NCI-H1694 treated with DMSO at 0.1 percent for 48 hours (cell line): ENCODE measurements around the gene CACNA1E.

Experiments used
- DNase-seq: peaks from one replicate; lab custom pipeline; 2025; lab: John Stamatoyannopoulos, UW

CACNA1E gene

GRCh38 chr1:181768930-181769280 lies 285.6 kb downstream of the CACNA1E start:
- DNase-seq, result no peak

GRCh38 chr1:181769846-181770245 lies 286.5 kb downstream of the CACNA1E start:
- DNase-seq, result no peak

- no peak for DNase-seq
These were observed 289.4 kb downstream of the CACNA1E start for GRCh38 chr1:181772714-181773113.

- no peak for DNase-seq
These were observed 292.7 kb downstream of the CACNA1E start for GRCh38 chr1:181776044-181776443.

- no peak for DNase-seq
These were observed 294.0 kb downstream of the CACNA1E start for GRCh38 chr1:181777286-181777685.

GRCh38 chr1:181777812-181778211 lies 294.5 kb downstream of the CACNA1E start:
- DNase-seq, result no peak

GRCh38 chr1:181778640-181779260 lies 295.4 kb downstream of the CACNA1E start:
- DNase-seq, result no peak

DNA sequence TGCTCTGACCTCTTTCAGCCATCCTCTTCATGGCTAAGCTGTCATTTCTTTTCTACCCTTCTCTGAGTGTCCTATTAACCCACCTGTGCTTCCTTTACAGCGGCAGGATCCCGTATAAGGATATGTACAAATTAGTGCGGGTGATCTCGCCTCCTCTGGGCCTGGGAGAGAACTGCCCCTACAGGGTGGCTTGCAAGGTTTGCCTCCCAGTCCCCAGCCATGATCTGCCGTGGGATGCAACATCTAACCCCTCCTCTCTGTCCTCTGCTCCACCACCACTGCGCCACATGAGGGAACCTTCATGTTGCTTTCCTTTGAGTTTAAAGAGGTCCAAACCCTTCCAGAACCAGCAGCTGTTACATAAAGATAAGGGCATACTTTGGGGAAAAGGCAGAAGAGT lies 296.0 kb downstream of the CACNA1E start:
- no peak for DNase-seq

DNA sequence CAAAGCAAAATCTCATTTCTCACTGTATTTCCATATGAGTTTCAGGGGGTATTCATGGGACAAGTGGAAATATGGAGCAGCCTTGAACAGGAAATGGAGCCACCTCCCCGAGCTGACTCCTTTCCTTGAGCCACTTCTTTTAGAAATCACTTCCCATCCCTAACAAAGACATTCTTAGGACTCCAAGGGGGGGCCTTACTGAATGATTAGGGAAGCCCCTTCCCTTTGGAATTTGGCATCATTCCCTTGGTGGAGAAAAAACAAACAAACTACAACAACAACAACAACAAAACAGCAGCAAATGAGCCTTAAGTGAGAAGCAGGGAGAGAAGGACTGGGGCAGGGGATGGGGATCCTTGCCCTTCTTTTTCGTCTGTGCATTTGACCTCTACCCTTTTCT lies 299.9 kb downstream of the CACNA1E start:
- DNase-seq, result no peak

- no peak for DNase-seq
These were observed 300.8 kb downstream of the CACNA1E start for GRCh38 chr1:181784039-181784683.

DNA sequence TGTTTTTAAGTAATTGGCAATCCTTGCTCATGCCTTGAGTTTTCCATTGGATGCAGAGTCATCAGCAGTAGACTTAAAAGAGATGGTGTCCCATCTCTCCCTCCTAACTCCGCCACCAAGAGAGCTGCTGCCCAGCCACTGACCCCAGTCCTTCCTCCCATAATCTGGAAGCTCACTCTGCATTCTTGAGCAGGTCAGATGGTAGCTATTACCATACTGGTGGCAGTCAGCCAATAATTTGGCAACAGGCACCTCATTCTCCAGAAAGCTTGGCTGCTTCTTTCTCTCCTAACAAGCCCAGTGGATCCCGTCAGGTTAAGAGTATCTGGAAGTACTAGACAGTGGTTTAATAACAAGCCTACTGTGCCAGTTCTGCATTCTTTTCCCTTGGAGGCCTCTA lies 306.1 kb downstream of the CACNA1E start:
- no peak for DNase-seq

GRCh38 chr1:181791721-181792120 lies 308.4 kb downstream of the CACNA1E start:
- DNase-seq, result no peak

- DNase-seq, result no peak
These were observed 310.5 kb downstream of the CACNA1E start for GRCh38 chr1:181793831-181794230.

GRCh38 chr1:181794332-181794731 lies 311.0 kb downstream of the CACNA1E start:
- DNase-seq, result no peak

DNA sequence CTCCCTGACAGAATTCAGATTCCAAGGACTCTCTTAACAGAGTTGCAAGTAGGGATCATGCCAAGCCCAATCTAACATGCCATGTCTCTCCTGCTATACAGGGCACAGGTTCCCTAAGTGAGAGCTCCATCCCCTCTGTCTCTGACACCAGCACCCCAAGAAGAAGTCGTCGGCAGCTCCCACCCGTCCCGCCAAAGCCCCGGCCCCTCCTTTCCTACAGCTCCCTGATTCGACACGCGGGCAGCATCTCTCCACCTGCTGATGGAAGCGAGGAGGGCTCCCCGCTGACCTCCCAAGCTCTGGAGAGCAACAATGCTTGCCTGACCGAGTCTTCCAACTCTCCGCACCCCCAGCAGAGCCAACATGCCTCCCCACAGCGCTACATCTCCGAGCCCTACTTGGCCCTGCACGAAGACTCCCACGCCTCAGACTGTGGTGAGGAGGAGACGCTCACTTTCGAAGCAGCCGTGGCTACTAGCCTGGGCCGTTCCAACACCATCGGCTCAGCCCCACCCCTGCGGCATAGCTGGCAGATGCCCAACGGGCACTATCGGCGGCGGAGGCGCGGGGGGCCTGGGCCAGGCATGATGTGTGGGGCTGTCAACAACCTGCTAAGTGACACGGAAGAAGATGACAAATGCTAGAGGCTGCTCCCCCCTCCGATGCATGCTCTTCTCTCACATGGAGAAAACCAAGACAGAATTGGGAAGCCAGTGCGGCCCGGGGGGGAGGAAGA lies 315.0 kb downstream of the CACNA1E start:
- no peak for DNase-seq

- no peak for DNase-seq
These were observed 318.3 kb downstream of the CACNA1E start for GRCh38 chr1:181801617-181802016.

GRCh38 chr1:181802466-181802865 lies 319.1 kb downstream of the CACNA1E start:
- DNase-seq, result no peak

DNA sequence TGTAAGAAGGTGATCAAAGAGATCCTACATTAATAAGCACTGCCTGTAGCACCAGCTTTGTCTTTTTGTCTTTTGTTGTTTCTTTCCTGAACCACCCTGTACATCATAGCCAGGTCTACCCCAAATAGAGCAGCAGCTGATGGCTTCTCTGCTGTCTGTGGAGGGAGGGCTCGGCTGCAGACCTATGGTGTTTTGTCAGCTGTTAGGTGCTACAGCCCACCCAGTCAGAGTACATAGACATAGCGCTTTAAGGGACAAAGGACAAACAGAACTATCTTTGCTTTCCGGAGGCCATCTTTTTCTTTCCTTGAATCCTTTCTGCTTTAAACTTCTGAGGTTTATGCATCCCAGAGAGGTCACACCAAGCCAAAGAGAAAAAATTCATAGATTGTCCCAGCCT lies 320.1 kb downstream of the CACNA1E start:
- DNase-seq, result no peak

GRCh38 chr1:181804989-181805388 lies 321.7 kb downstream of the CACNA1E start:
- DNase-seq, result no peak

DNA sequence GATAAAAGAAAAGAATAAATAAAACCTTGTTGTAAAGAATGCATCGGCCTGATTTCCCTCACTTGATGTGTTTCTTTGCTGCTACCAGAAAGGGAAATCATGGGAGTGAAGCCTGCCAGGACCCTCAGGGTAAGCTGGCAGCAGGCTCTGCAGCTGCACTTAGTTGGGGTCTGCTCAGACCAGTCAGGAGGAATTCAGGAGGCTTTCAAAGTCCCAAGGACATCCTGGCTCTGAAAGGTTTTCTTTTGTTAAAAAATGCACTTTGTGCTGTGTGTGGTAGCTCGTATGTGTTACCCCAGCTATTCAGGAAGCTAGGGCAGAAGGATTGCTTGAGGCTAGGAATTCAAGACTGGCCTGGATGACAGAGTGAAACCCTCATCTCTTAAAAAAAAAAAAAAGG lies 323.4 kb downstream of the CACNA1E start:
- no peak for DNase-seq

DNA sequence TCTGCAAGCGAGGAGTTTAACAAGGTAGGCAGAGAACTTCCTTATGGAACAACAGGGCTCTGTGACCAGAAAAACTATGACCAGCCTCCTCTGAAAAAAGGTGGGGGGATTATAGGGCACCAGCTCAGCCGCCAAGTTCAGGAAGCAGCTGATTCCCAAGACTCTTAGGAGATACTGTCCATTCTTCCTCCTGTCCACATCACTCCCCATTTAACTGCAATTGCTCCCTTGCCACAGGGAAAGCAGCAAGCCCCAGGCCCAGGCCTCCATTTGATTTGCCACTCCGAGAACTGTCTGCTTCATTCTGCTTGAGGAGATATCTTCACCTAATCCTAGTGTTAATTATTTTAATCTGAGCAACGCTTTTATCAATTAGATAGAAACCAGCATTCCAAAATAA lies 323.9 kb downstream of the CACNA1E start:
- DNase-seq, result no peak

DNA sequence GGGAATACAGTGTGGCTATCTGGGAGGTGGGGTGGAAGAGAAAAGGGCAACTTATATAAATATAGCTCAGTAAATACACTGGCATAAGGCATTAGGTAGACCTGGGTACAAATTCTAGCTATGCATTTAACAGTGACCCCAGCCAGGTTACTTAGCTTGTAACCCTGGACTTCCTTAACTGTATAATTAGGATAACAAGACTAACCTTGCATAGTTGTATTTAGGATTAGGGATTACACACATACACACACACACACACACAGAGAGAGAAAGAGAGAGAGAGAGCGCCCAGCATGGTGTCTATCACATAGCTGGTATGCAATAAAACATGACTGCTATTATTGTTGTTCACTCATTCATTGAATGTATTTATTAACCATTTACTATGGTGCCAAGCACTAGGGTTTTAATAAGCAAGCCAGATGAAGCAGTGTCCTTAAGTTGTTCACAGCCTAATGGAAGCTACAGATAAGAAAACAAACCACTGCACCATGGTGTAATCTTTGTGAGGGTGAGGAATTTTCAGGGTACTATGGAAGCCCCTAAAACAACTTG lies 326.8 kb downstream of the CACNA1E start:
- no peak for DNase-seq

DNA sequence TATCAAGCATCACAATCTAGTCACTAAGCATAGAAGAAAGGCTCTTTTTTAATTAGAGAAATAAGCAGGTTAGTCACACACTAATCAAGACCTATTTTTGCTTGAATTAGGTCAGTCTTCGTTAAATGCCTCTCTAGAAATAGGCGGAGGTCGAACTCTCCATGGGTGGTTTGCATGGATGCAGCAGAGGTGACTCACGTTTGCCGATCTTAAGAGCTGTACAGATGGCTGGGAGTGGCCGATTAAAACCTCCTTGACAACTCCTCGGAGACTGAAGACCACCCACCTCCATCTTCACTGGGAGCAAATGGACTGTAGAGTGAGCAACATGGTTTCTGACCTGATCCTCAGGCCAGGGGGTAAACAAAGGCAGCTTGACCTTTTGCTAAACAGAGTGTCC lies 328.9 kb downstream of the CACNA1E start:
- no peak for DNase-seq
